Activated gamma-delta T cell treated with Interleukin-2 at 50 U/mL for 16 hours (primary cell): ENCODE data around the gene TEAD1.
"Not testable (repeated sequence)": the region's sequence is repeated elsewhere in the genome, so short reads cannot be mapped to it uniquely, and the experiment has no call there.

ENCODE experiments used
- DNase-seq: peaks from one replicate; pipeline ENCODE4 v3.0.0-alpha.2; 2020

The TEAD1 gene

GRCh38 chr11:12744826-12745502, 70.7 kb downstream of the TEAD1 start:
- no peak for DNase-seq

GRCh38 chr11:12745787-12746186, 71.6 kb downstream of the TEAD1 start:
- DNase-seq = no peak

GRCh38 chr11:12746593-12747097, 72.4 kb downstream of the TEAD1 start:
- no peak for DNase-seq

- no peak for DNase-seq
These were observed 74.3 kb downstream of the TEAD1 start for GRCh38 chr11:12748561-12748960.

GRCh38 chr11:12749442-12749841, 75.2 kb downstream of the TEAD1 start:
- DNase-seq = no peak

GRCh38 chr11:12750181-12750580, 76.0 kb downstream of the TEAD1 start:
- DNase-seq = no peak

- DNase-seq = no peak
These were observed 78.8 kb downstream of the TEAD1 start for GRCh38 chr11:12752868-12753524.

GRCh38 chr11:12754021-12754420, 79.8 kb downstream of the TEAD1 start:
- no peak for DNase-seq

GRCh38 chr11:12754582-12755234, 80.5 kb downstream of the TEAD1 start:
- DNase-seq = no peak

- no peak for DNase-seq
These were observed 81.6 kb downstream of the TEAD1 start for GRCh38 chr11:12755510-12756453.

- DNase-seq = no peak
These were observed 82.2 kb downstream of the TEAD1 start for GRCh38 chr11:12756454-12756806.

- no peak for DNase-seq
These were observed 82.6 kb downstream of the TEAD1 start for GRCh38 chr11:12756867-12757266.

GRCh38 chr11:12757416-12757815, 83.2 kb downstream of the TEAD1 start:
- no peak for DNase-seq

GRCh38 chr11:12758117-12758516, 83.9 kb downstream of the TEAD1 start:
- not testable (repeated sequence) for DNase-seq

- no peak for DNase-seq
These were observed 86.8 kb downstream of the TEAD1 start for GRCh38 chr11:12761029-12761428.

GRCh38 chr11:12762278-12762677, 88.1 kb downstream of the TEAD1 start:
- DNase-seq = no peak

- no peak for DNase-seq
These were observed 88.6 kb downstream of the TEAD1 start for GRCh38 chr11:12762696-12763324.

- DNase-seq = no peak
These were observed 90.1 kb downstream of the TEAD1 start for GRCh38 chr11:12764187-12764914.

GRCh38 chr11:12765428-12765827, 91.2 kb downstream of the TEAD1 start:
- DNase-seq = no peak

- no peak for DNase-seq
These were observed 92.8 kb downstream of the TEAD1 start for GRCh38 chr11:12767027-12767426.

- DNase-seq = no peak
These were observed 93.4 kb downstream of the TEAD1 start for GRCh38 chr11:12767577-12767976.
